Common myeloid progenitor, CD34-positive (primary cell): ENCODE data around the gene SLC43A2.

Experiments used
- CTCF ChIA-PET: fragments of 350-600 bp; sonication (Branson Sonifier 250); formaldehyde crosslinking; loops from one replicate; lab custom pipeline; 2021; ENCODE audit warnings: antibody characterized with exemption; lab: Charles Lee
- POLR2A ChIA-PET: fragments of 350-600 bp; sonication (Branson Sonifier 250); formaldehyde crosslinking; loops from one replicate; lab custom pipeline; 2021; ENCODE audit warnings: antibody characterized with exemption; lab: Charles Lee
- DNase-seq, 3 donors: peaks; one replicate each; pipeline versions ENCODE4 v3.0.0 to v3.0.0-alpha.2; 2013
- H3K27ac ChIP-seq, 2 experiments: 1 replicate in 1 of 2; 2 replicates in 1 of 2; pipeline ENCODE4 v1.7.0; 2013; ENCODE audit warnings: inconsistent platforms in 2 of 2, low read length in 2 of 2, mild to moderate bottlenecking in 2 of 2, low read depth in 1 of 2, moderate library complexity in 1 of 2; ENCODE audit not compliant: severe bottlenecking in 2 of 2, insufficient read depth in 1 of 2, poor library complexity in 1 of 2
- H3K27me3 ChIP-seq, 5 experiments: replicated peaks in 2 of 5; 1 replicate in 3 of 5; 2 replicates in 2 of 5; pipeline versions ENCODE4 v1.6.1 to v1.7.0; 2013; ENCODE audit warnings: low read length in 4 of 5, mild to moderate bottlenecking in 2 of 5, moderate library complexity in 2 of 5, inconsistent platforms in 1 of 5; ENCODE audit not compliant: insufficient read depth in 5 of 5, control insufficient read depth in 4 of 5
- H3K36me3 ChIP-seq, 4 experiments: 1 replicate in 2 of 4; 2 replicates in 2 of 4; pipeline versions ENCODE4 v1.6.1 to v1.7.0; 2013; ENCODE audit warnings: low read length in 3 of 4, control low read depth in 1 of 4, mild to moderate bottlenecking in 1 of 4; ENCODE audit not compliant: control insufficient read depth in 4 of 4, insufficient read depth in 4 of 4
- H3K4me1 ChIP-seq, 4 experiments: 1 replicate in 3 of 4; 2 replicates in 1 of 4; pipeline versions ENCODE4 v1.6.1 to v1.7.1; 2013; ENCODE audit warnings: low read length in 3 of 4, mild to moderate bottlenecking in 3 of 4, control low read depth in 1 of 4, inconsistent platforms in 1 of 4, moderate library complexity in 1 of 4; ENCODE audit not compliant: control insufficient read depth in 4 of 4, insufficient read depth in 4 of 4; ENCODE audit errors: control extremely low read depth in 1 of 4
- H3K4me3 ChIP-seq, 7 experiments: 1 replicate in 4 of 7; 2 replicates in 3 of 7; pipeline versions ENCODE4 v1.5.1 to v1.7.0; 2013; ENCODE audit warnings: mild to moderate bottlenecking in 7 of 7, low read length in 6 of 7, moderate library complexity in 6 of 7, inconsistent platforms in 2 of 7, low read depth in 2 of 7, control low read depth in 1 of 7; ENCODE audit not compliant: insufficient read depth in 4 of 7, control insufficient read depth in 1 of 7; ENCODE audit errors: extremely low read depth in 1 of 7
- H3K9me3 ChIP-seq, 5 experiments: 1 replicate in 4 of 5; 2 replicates in 1 of 5; pipeline versions ENCODE4 v1.6.1 to v1.7.1; 2013; ENCODE audit warnings: low read length in 4 of 5, mild to moderate bottlenecking in 2 of 5, inconsistent platforms in 1 of 5, low read depth in 1 of 5, moderate library complexity in 1 of 5; ENCODE audit not compliant: control insufficient read depth in 4 of 5, insufficient read depth in 2 of 5; ENCODE audit errors: control extremely low read depth in 1 of 5
- WGBS: methylation state at CpG from one replicate; pipeline ENCODE4 v1.1.5; 2013; ENCODE audit not compliant: insufficient coverage; 5-methylcytosine and 5-hydroxymethylcytosine counted together

SLC43A2 gene

DNA sequence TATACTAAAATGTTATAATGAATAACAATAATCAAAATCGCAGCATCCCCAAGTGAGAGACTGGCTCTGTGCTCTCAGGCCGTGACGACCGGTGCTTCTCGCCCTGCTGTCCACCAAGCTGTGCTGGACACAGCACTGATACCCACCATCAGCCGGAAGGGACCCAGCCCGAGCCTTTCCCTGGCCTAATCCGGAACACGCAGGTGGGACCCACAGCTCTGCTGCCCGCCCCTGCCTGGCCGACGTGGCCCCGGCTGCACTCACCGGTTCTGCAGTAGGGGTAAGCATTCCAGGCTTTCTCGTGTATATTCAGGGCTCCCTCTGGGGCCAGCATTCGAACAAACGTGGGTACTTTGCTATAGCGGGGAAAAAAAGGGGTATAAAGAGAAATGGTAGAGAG, 80.6 kb downstream of the SLC43A2 start:
- no peaks in the 10 kb centered on the region for H3K9me3 ChIP-seq
- no peak overlapping the region for H3K4me3 ChIP-seq
- no peaks in the 10 kb centered on the region for H3K27me3 ChIP-seq
- CTCF ChIA-PET, result no interaction called here
- POLR2A ChIA-PET, result interaction anchor here (0.6 kb wide), 1 partner anchor 88 kb away, joined by 5 read pairs; no protein-coding TSS in a partner anchor
- 98% methylated on average over 18 of the region's 18 CpGs for WGBS
- H3K4me1 ChIP-seq, result no peaks in the 10 kb centered on the region
- H3K36me3 ChIP-seq, result peaks cover 7 to 72% (median 48%) of the 10 kb centered on the region in 4 experiments
- H3K27ac ChIP-seq, result no peak overlapping the region
- DNase-seq, result no peak

GRCh38 chr17:1546292-1546922, 82.2 kb downstream of the SLC43A2 start:
- Histone ChIP-seq H3K4me1 (no peaks in the 10 kb centered on the region), H3K9me3 (no peaks in the 10 kb centered on the region), H3K27me3 (no peaks in the 10 kb centered on the region), H3K36me3 (peaks cover 4 to 70% (median 50%) of the 10 kb centered on the region in 4 experiments), H3K27ac (no peak overlapping the region), H3K4me3 (no peak overlapping the region)
- CTCF ChIA-PET, result no interaction called here
- no peak for DNase-seq
- 100% methylated on average over 4 of the region's 6 CpGs for WGBS
- POLR2A ChIA-PET, result no interaction called here

- H3K9me3 ChIP-seq, result no peaks in the 10 kb centered on the region
- no peaks in the 10 kb centered on the region for H3K27me3 ChIP-seq
- no peak overlapping the region for H3K4me3 ChIP-seq
- ChIA-PET POLR2A (no interaction called here), CTCF (no interaction called here)
- 95% methylated on average over 7 of the region's 9 CpGs for WGBS
- H3K4me1 ChIP-seq, result no peaks in the 10 kb centered on the region
- peaks cover 10 to 69% (median 51%) of the 10 kb centered on the region in 4 experiments for H3K36me3 ChIP-seq
- DNase-seq, result no peak
- H3K27ac ChIP-seq, result no peak overlapping the region
Observed at GRCh38 chr17:1545618-1546017, 83.0 kb downstream of the SLC43A2 start.

DNA sequence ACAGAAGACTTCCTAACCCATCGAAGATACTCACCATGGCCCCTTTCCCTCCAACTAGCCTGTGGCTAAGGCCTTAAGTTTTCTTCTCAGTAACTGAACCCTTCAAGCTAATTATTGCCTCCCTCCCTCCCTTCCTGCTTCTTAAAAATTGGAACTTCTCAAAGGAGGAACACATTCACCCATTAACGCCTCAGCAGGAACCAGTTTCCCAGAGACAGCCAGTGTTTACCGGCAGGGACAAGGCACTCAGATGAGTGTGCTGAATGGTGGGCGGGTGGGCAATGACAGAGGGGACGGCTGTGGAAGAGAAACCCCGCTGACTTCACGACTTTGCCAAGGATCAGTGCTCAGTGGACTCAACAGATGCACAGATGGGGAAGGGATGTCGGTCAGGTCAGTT, 86.3 kb downstream of the SLC43A2 start:
- POLR2A ChIA-PET, result no interaction called here
- Histone ChIP-seq H3K27ac (no peak overlapping the region), H3K36me3 (peaks cover 30 to 74% (median 50%) of the 10 kb centered on the region in 4 experiments), H3K4me3 (no peak overlapping the region), H3K4me1 (no peaks in the 10 kb centered on the region), H3K27me3 (no peaks in the 10 kb centered on the region), H3K9me3 (no peaks in the 10 kb centered on the region)
- CTCF ChIA-PET, result interaction anchor here (0.6 kb wide), 1 partner anchor 181 kb away, joined by 4 read pairs; no protein-coding TSS in a partner anchor
- DNase-seq, result no peak
- WGBS, result 98% methylated on average over 8 of the region's 8 CpGs

- POLR2A ChIA-PET, result no interaction called here
- no peaks in the 10 kb centered on the region for H3K9me3 ChIP-seq
- no peak for DNase-seq
- H3K4me1 ChIP-seq, result no peaks in the 10 kb centered on the region
- no peak overlapping the region for H3K4me3 ChIP-seq
- no peak overlapping the region for H3K27ac ChIP-seq
- CTCF ChIA-PET, result no interaction called here
- H3K27me3 ChIP-seq, result no peaks in the 10 kb centered on the region
- H3K36me3 ChIP-seq, result peaks cover 26 to 70% (median 48%) of the 10 kb centered on the region in 4 experiments
- 100% methylated on average over 2 of the region's 4 CpGs for WGBS
Observed at GRCh38 chr17:1541367-1541904, 87.2 kb downstream of the SLC43A2 start.

DNA sequence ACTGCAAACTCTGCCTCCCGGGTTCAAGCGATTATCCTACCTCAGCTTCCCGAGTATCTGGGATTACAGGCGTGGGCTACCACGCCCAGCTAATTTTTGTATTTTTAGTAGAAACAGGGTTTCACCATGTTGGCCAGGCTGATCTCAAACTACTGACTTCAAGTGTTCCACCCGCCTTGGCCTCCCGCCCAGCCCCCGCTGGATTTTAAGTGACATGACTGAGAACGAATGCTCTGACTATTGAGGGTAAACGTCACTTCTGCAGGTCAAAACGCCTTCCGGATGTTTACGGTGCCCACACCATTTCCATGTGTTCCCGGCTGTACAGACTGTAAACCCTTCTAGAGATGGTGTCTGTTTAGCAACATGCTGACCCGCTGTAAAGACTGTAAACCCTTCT, 88.8 kb downstream of the SLC43A2 start:
- Histone ChIP-seq H3K9me3 (no peaks in the 10 kb centered on the region), H3K27me3 (no peaks in the 10 kb centered on the region), H3K4me1 (no peaks in the 10 kb centered on the region), H3K27ac (no peak overlapping the region), H3K36me3 (peaks cover 30 to 68% (median 50%) of the 10 kb centered on the region in 4 experiments), H3K4me3 (no peak overlapping the region)
- 94% methylated on average over 15 of the region's 15 CpGs for WGBS
- DNase-seq, result no peak
- ChIA-PET POLR2A (interaction anchor here (0.6 kb wide), 1 partner anchor 155 kb away, joined by 3 read pairs; no protein-coding TSS in a partner anchor), CTCF (no interaction called here)

GRCh38 chr17:1535737-1536136, 92.9 kb downstream of the SLC43A2 start:
- Histone ChIP-seq H3K4me3 (no peak overlapping the region), H3K27me3 (no peaks in the 10 kb centered on the region), H3K36me3 (peaks cover 26 to 72% (median 49%) of the 10 kb centered on the region in 4 experiments), H3K9me3 (no peaks in the 10 kb centered on the region), H3K4me1 (no peaks in the 10 kb centered on the region), H3K27ac (no peak overlapping the region)
- ChIA-PET POLR2A (no interaction called here), CTCF (interaction anchor here (1.0 to 1.8 kb wide), 3 partner anchors 17 to 170 kb away, joined by 4 to 5 read pairs (median 5); partner anchors contain the start of gene SLC43A2)
- no peak for DNase-seq
- WGBS, result 94% methylated on average over 3 of the region's 4 CpGs
